IPS DF 6.9 (cell line): ENCODE data around the gene SESN3.

ENCODE experiments used
- DNase-seq: peaks from one replicate; pipeline ENCODE4 v3.0.0-alpha.2; 2013; ENCODE audit warnings: low read depth, low spot score
- H3K27ac ChIP-seq: one replicate; pipeline ENCODE4 v1.5.1; 2013; ENCODE audit warnings: low read length, control low read depth
- H3K27me3 ChIP-seq: 2 replicates; pipeline ENCODE4 v1.6.1; 2013; ENCODE audit warnings: mild to moderate bottlenecking, low read length; ENCODE audit not compliant: control insufficient read depth, insufficient read depth
- H3K36me3 ChIP-seq: 2 replicates; pipeline ENCODE4 v1.6.1; 2013; ENCODE audit warnings: low read length; ENCODE audit not compliant: control insufficient read depth, insufficient read depth
- H3K4me1 ChIP-seq: 2 replicates; pipeline ENCODE4 v1.6.1; 2013; ENCODE audit warnings: low read length; ENCODE audit not compliant: control insufficient read depth, insufficient read depth
- H3K4me3 ChIP-seq: 2 replicates; pipeline ENCODE4 v1.5.1; 2013; ENCODE audit warnings: mild to moderate bottlenecking, low read length
- H3K9me3 ChIP-seq: 2 replicates; pipeline ENCODE4 v1.6.1; 2013; ENCODE audit warnings: low read length, inconsistent platforms; ENCODE audit not compliant: control insufficient read depth, insufficient read depth
- WGBS: extraction: QIAGEN DNeasy Blood & Tissue Kit; methylation state at CpG from one replicate; pipeline ENCODE4 v1.1.7; 2013; ENCODE audit warnings: mixed read lengths, missing lambda C conversion rate; ENCODE audit not compliant: insufficient read length, insufficient coverage; 5-methylcytosine and 5-hydroxymethylcytosine counted together

SESN3 gene

DNA sequence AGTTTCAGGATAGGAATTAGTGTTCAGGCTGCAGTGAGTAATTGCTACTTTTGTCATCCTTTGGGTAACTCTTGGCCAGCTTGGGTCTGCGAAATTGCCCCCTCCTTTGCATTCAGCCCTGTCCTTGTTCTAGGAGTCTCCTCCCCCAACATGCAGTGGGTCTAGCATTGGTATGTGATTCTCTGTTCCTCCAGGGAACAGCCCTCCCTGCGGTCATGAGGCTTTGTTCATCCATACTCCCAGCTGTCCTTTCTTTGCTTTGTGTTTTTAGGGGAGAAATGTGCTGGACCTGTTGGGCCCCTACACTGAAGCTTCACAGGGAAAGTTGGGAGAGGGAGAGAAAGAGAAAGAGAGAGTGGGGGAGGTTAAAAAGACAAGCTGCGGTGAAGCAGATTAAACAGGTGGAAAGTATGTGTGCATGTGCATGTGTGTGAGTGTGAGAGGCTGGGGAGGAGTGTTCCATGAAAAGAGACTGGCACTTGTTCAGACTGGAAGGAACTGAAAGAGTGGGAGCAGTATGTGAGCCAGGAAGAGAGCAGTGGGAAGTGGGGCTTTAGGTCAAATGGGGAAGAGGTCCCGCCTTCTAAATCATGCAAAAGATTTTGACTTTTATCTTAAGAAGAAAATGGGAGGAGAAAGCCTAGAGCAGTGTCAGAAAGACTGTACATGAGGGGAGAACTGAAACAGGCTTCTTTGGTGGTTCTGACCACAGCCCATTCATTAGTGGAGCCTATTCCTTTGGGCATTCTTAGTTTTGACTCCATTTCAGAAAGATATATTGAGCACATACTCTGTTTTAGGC, 17.9 kb upstream of the SESN3 start:
- Histone ChIP-seq H3K27ac (no peak overlapping the region), H3K27me3 (no peaks in the 10 kb centered on the region), H3K4me1 (peaks cover 2% of the 10 kb centered on the region; the same call in 1 of the 2 replicates), H3K9me3 (no peaks in the 10 kb centered on the region), H3K4me3 (no peak overlapping the region), H3K36me3 (no peaks in the 10 kb centered on the region)
- no peak for DNase-seq
- WGBS = 100% methylated on average over 1 of the region's 4 CpGs

GRCh38 chr11:95247883-95248282, 16.9 kb upstream of the SESN3 start:
- Histone ChIP-seq H3K36me3 (no peaks in the 10 kb centered on the region), H3K4me1 (0 out of 2 replicates have a peak, but pooled peaks cover 2% of the 10 kb centered on the region), H3K4me3 (no peak overlapping the region), H3K9me3 (no peaks in the 10 kb centered on the region), H3K27ac (no peak overlapping the region), H3K27me3 (no peaks in the 10 kb centered on the region)
- WGBS = no CpG with 5 or more reads among the region's 3 CpGs
- no peak for DNase-seq

DNA sequence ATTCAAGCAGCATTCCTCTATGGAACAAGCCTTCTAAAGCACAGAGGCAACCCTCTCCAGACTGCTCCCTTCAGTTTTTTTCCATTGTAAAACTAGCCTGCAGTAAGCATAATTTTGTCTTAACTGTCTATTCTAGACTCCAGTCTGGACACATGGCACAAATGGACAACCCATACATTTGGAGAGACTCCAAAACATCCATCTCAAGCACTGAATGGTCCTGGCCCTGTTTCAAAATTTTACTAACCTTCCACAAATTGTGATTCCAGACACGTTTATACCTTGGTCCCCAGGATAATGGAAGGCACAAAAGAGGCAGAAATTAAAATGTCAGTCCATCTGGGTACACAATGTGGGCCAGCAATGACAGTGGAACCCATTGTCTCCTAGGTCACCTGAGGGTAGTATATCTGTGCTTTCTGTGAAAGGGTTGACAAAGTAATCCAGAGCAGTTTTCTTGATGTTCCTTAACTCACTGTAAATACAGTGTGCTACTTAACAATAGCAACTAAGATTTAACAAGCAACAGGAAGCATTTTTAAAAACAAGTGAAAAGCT, 16.2 kb upstream of the SESN3 start:
- Histone ChIP-seq H3K4me3 (no peak overlapping the region), H3K27ac (no peak overlapping the region), H3K4me1 (0 out of 2 replicates have a peak, but pooled peaks cover 2% of the 10 kb centered on the region), H3K9me3 (no peaks in the 10 kb centered on the region), H3K27me3 (no peaks in the 10 kb centered on the region), H3K36me3 (no peaks in the 10 kb centered on the region)
- DNase-seq = no peak
- WGBS = no CpG with 5 or more reads among the region's 1 CpG

- DNase-seq = no peak
- no peak overlapping the region for H3K4me3 ChIP-seq
- no peak overlapping the region for H3K27ac ChIP-seq
- H3K36me3 ChIP-seq = no peaks in the 10 kb centered on the region
- H3K27me3 ChIP-seq = no peaks in the 10 kb centered on the region
- H3K9me3 ChIP-seq = no peaks in the 10 kb centered on the region
- H3K4me1 ChIP-seq = 0 out of 2 replicates have a peak, but pooled peaks cover 2% of the 10 kb centered on the region
- WGBS = no CpG with 5 or more reads among the region's 1 CpG
Measured at GRCh38 chr11:95245581-95245980, 14.6 kb upstream of the SESN3 start.

- Histone ChIP-seq H3K4me3 (no peak overlapping the region), H3K27ac (no peak overlapping the region), H3K36me3 (no peaks in the 10 kb centered on the region), H3K27me3 (no peaks in the 10 kb centered on the region), H3K9me3 (no peaks in the 10 kb centered on the region), H3K4me1 (0 out of 2 replicates have a peak, but pooled peaks cover 2% of the 10 kb centered on the region)
- no CpG with 5 or more reads among the region's 3 CpGs for whole genome bisulfite sequencing
- DNase-seq = no peak
Measured at GRCh38 chr11:95245038-95245437, 14.0 kb upstream of the SESN3 start.

DNA sequence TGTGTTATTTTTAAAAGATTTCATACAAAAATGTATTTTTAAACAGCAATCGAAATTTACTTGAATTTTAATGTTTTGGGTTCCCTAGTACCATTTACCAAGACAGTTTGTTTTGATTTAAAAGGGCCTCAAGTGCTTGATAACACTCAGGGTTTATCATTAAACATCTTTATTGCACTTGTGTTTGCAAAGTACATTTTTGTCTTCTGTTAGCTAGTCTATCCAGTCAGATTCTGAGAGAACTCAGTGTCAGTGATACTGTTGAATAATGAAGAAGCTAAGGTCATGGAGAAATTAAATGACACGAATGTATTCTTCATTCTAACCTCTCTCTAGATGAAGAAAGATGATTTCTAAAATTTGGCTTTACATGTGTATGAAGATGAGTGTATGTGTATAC, 12.7 kb upstream of the SESN3 start:
- Histone ChIP-seq H3K27me3 (no peaks in the 10 kb centered on the region), H3K9me3 (no peaks in the 10 kb centered on the region), H3K4me3 (no peak overlapping the region), H3K36me3 (no peaks in the 10 kb centered on the region), H3K27ac (no peak overlapping the region), H3K4me1 (no peaks in the 10 kb centered on the region)
- no peak for DNase-seq
- WGBS = no CpG with 5 or more reads among the region's 2 CpGs

GRCh38 chr11:95242845-95243605, 12.0 kb upstream of the SESN3 start:
- no peaks in the 10 kb centered on the region for H3K4me1 ChIP-seq
- no peaks in the 10 kb centered on the region for H3K36me3 ChIP-seq
- no peak overlapping the region for H3K27ac ChIP-seq
- no peaks in the 10 kb centered on the region for H3K9me3 ChIP-seq
- WGBS = no CpG with 5 or more reads among the region's 6 CpGs
- DNase-seq = no peak
- H3K27me3 ChIP-seq = no peaks in the 10 kb centered on the region
- H3K4me3 ChIP-seq = no peak overlapping the region

- WGBS = no CpG with 5 or more reads among the region's 8 CpGs
- Histone ChIP-seq H3K27me3 (no peaks in the 10 kb centered on the region), H3K4me3 (no peak overlapping the region), H3K4me1 (no peaks in the 10 kb centered on the region), H3K27ac (no peak overlapping the region), H3K9me3 (no peaks in the 10 kb centered on the region), H3K36me3 (no peaks in the 10 kb centered on the region)
- no peak for DNase-seq
Measured at GRCh38 chr11:95242091-95242844, 11.3 kb upstream of the SESN3 start.

- no peaks in the 10 kb centered on the region for H3K36me3 ChIP-seq
- WGBS = no CpG with 5 or more reads among the region's 5 CpGs
- DNase-seq = no peak
- H3K4me3 ChIP-seq = no peak overlapping the region
- no peaks in the 10 kb centered on the region for H3K9me3 ChIP-seq
- H3K27me3 ChIP-seq = no peaks in the 10 kb centered on the region
- no peaks in the 10 kb centered on the region for H3K4me1 ChIP-seq
- H3K27ac ChIP-seq = no peak overlapping the region
Measured at GRCh38 chr11:95241681-95242081, 10.7 kb upstream of the SESN3 start.
